Left lung (tissue), 10 donors: ENCODE results near the gene TMEM219. TPM values are rescaled to one million over a fixed set of nuclear protein-coding genes. Genes with fewer than 3 reads are reported as not detected.

Source experiments
- ATAC-seq: fragments of 200-7000 bp; cut with Tn5 transposase; one replicate; pipeline ENCODE4 v1.9.1; 2020; ENCODE audit warnings: moderate library complexity
- DNase-seq, 4 donors: peaks; one replicate each; pipeline ENCODE4 v3.0.0-alpha.2; 2013 to 2020
- H3K27ac ChIP-seq, 2 donors: fragments of 200-600 bp; sonication (generic) in 1 of 2; one replicate each; pipeline versions ENCODE4 v1.5.0 to v1.8.0; 2020 to 2021
- H3K27me3 ChIP-seq, 2 donors: fragments of 200-600 bp; sonication (generic) in 1 of 2; one replicate each; pipeline versions ENCODE4 v1.5.0 to v1.8.0; 2020 to 2021
- H3K36me3 ChIP-seq, 2 donors: fragments of 200-600 bp; sonication (generic) in 1 of 2; one replicate each; pipeline versions ENCODE4 v1.5.0 to v1.8.0; 2020 to 2021
- H3K4me1 ChIP-seq, 2 donors: fragments of 200-600 bp; one replicate each; pipeline ENCODE4 v1.8.0; 2021
- H3K4me3 ChIP-seq, 2 donors: fragments of 200-600 bp; sonication (generic) in 1 of 2; one replicate each; pipeline versions ENCODE4 v1.5.0 to v1.8.0; 2020 to 2021; ENCODE audit warnings: mild to moderate bottlenecking in 1 of 2
- H3K9me3 ChIP-seq, 2 donors: fragments of 200-600 bp; sonication (generic) in 1 of 2; one replicate each; pipeline versions ENCODE4 v1.5.0 to v1.8.0; 2020 to 2021
- intact Hi-C, 2 donors: fragments of 100-400 bp; cut with DNase I; formaldehyde crosslinking; loops; one replicate each; pipeline versions ENCODE4 v1.11.2 to v1.14.2; 2022
- polyA plus RNA-seq, 6 donors: library from polyadenylated mRNA; unstranded; fragments of 120-200 nt; gene quantifications; one replicate each; pipeline ENCODE4 v1.2.1, GENCODE V29; 2013; ENCODE audit not compliant: insufficient read length in 6 of 6
- total RNA-seq, 2 donors: library from RNA; stranded (reverse); fragmentation: NEBNext Ultra II Directional; extraction: Animal tissue kit (Norgen Biotek cat#: 25700); gene quantifications; one replicate each; pipeline ENCODE4 v1.2.1, GENCODE V29; 2021
- TF ChIP-seq, protein P1 (sequence below), 2 donors: fragments of 200-600 bp; sonication (generic) in 1 of 2; IDR thresholded peaks; one replicate each; pipeline versions ENCODE4 v1.5.0 to v1.8.0; 2021; ENCODE audit warnings: antibody characterized with exemption in 2 of 2
- donor health status: DM: no; HTN: yes; CAD: no.
- donor health status: DM: no; HTN: no; CAD: no.

The TMEM219 gene
- total and polyA plus RNA-seq, 8 donors = 103 to 154 (median 118) TPM

GRCh38 chr16:30004424-30004776 lies 42.5 kb downstream of the TMEM219 start:
- H3K36me3 ChIP-seq = peaks cover 0 to 41% of the 10 kb centered on the region in 2 donors
- H3K4me3 ChIP-seq = no peak overlapping the region
- peak; percentile 77 for ATAC-seq
- H3K27me3 ChIP-seq = peaks cover 2 to 23% of the 10 kb centered on the region in 2 donors
- DNase-seq = peak in 1 of 4 donors; percentile 78
- H3K4me1 ChIP-seq = peaks cover 0 to 11% of the 10 kb centered on the region in 2 donors
- TF ChIP-seq, protein P1, sequence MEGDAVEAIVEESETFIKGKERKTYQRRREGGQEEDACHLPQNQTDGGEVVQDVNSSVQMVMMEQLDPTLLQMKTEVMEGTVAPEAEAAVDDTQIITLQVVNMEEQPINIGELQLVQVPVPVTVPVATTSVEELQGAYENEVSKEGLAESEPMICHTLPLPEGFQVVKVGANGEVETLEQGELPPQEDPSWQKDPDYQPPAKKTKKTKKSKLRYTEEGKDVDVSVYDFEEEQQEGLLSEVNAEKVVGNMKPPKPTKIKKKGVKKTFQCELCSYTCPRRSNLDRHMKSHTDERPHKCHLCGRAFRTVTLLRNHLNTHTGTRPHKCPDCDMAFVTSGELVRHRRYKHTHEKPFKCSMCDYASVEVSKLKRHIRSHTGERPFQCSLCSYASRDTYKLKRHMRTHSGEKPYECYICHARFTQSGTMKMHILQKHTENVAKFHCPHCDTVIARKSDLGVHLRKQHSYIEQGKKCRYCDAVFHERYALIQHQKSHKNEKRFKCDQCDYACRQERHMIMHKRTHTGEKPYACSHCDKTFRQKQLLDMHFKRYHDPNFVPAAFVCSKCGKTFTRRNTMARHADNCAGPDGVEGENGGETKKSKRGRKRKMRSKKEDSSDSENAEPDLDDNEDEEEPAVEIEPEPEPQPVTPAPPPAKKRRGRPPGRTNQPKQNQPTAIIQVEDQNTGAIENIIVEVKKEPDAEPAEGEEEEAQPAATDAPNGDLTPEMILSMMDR (IDR thresholded peaks at IDR 0.05) = no peak
- intact Hi-C loops = loop anchor here in 1 of 2 donors (10.0 kb wide), 3 partner anchors 80 to 300 kb away; partner anchors contain the start of gene KCTD13
- no peaks in the 10 kb centered on the region for H3K9me3 ChIP-seq
- peak overlapping the region in 1 of 2 donors; percentile 18 for H3K27ac ChIP-seq

- peaks cover 0 to 11% of the 10 kb centered on the region in 2 donors for H3K4me1 ChIP-seq
- H3K9me3 ChIP-seq = no peaks in the 10 kb centered on the region
- H3K4me3 ChIP-seq = no peak overlapping the region
- peaks cover 5 to 27% of the 10 kb centered on the region in 2 donors for H3K27me3 ChIP-seq
- TF ChIP-seq, protein P1 (IDR thresholded peaks at IDR 0.05) = no peak
- peak overlapping the region in 1 of 2 donors; percentile 18 for H3K27ac ChIP-seq
- DNase-seq = peak in 2 of 4 donors; percentile 60 to 84
- peaks cover 0 to 41% of the 10 kb centered on the region in 2 donors for H3K36me3 ChIP-seq
- peak; percentile 90 for ATAC-seq
- intact Hi-C loops = loop anchor here in 1 of 2 donors (10.0 kb wide), 3 partner anchors 80 to 300 kb away; partner anchors contain the start of gene KCTD13
Measured at GRCh38 chr16:30004811-30005242, 42.9 kb downstream of the TMEM219 start.

- Histone ChIP-seq H3K4me3 (no peak overlapping the region), H3K4me1 (peaks cover 2 to 15% of the 10 kb centered on the region in 2 donors), H3K27me3 (peaks cover 12 to 34% of the 10 kb centered on the region in 2 donors), H3K36me3 (peaks cover 0 to 36% of the 10 kb centered on the region in 2 donors), H3K27ac (no peak overlapping the region), H3K9me3 (no peaks in the 10 kb centered on the region)
- intact Hi-C loops = loop anchor here in 1 of 2 donors (10.0 kb wide), 3 partner anchors 81 to 301 kb away; partner anchors contain the start of gene KCTD13
- ATAC-seq (peak; percentile 74), DNase-seq (peak in 1 of 4 donors; percentile 76)
- TF ChIP-seq, protein P1 (IDR thresholded peaks at IDR 0.05) = peak; percentile 79 to 80
Measured at GRCh38 chr16:30005341-30006094, 43.6 kb downstream of the TMEM219 start.

GRCh38 chr16:30006095-30006473 lies 44.2 kb downstream of the TMEM219 start:
- Histone ChIP-seq H3K36me3 (peaks cover 0 to 30% of the 10 kb centered on the region in 2 donors), H3K9me3 (no peaks in the 10 kb centered on the region), H3K27me3 (peaks cover 18 to 40% of the 10 kb centered on the region in 2 donors), H3K4me3 (no peak overlapping the region), H3K4me1 (peaks cover 6 to 20% of the 10 kb centered on the region in 2 donors), H3K27ac (no peak overlapping the region)
- intact Hi-C loops = loop anchor here in 1 of 2 donors (10.0 kb wide), 3 partner anchors 81 to 301 kb away; partner anchors contain the start of gene KCTD13
- ATAC-seq = no peak
- peak in 1 of 4 donors; percentile 81 for DNase-seq
- TF ChIP-seq, protein P1 (IDR thresholded peaks at IDR 0.05) = no peak
